ENCODE results near the gene UPK3A. TPM values are rescaled to one million over a fixed set of nuclear protein-coding genes. Genes with fewer than 3 reads are reported as not detected.

Gene UPK3A
- total RNA-seq, 1 experiment from 2014 or later, result 2.0 TPM

DNA sequence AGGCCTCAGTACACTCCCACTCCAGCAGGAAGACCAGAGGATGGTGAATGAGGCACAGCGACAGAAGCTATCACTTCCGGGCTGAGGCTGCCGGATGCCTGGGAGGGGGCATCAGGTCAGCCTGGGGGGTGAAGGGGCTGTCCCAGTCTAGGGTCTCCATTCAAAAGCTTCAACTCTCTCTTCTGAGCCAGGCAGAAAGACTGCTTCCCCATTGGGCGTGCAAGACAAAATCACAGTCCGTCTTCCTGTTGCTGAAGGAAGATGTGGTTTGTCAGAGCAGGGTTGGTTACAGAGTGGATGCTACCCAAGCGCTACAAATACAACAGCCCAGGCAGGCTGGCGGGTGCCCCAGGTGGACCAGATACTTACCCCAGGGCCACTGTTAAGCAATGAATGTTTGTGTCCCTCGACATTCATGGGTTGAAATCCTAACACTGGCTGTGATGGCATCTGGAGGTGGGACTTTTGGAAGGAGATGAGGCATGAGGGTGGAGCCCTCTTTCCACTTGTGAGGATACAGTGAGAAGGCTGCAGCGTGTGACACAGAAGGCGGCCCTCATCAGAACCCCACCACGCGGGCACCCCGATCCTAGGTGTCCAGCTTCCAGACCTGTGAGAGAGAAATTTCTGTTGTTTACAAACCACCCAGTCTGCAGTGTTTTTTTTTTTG, 12.0 kb downstream of the UPK3A start:
- Histone ChIP-seq H3K27me3 (replicated peaks; ENCODE audit: control insufficient read depth, insufficient read depth, low read length) (no peaks in the 10 kb centered on the region), H3K4me1 (peaks cover 5% of the 10 kb centered on the region), H3K9me3 (no peaks in the 10 kb centered on the region), H3K36me3 (ENCODE audit: control insufficient read depth, insufficient read depth, low read length) (no peaks in the 10 kb centered on the region), H3K4me3 (ENCODE audit: low read depth, low read length) (no peak overlapping the region)
- no peaks in the 10 kb centered on the region for H3K27me3 Mint-ChIP-seq (ENCODE audit: insufficient read depth, unreplicated experiment)
- BruUV-seq (replicated peaks), result no TSS peak
- DNase-seq, result no peak
- no peaks in the 10 kb centered on the region for H3K9me3 Mint-ChIP-seq (ENCODE audit: unreplicated experiment)
- intact Hi-C loops (cut with micrococcal nuclease; ENCODE audit: unreplicated experiment), result no loop called here
- peaks cover 2% of the 10 kb centered on the region for H3K4me1 Mint-ChIP-seq (ENCODE audit: low read depth, unreplicated experiment)
- TF ChIP-seq, protein P1, sequence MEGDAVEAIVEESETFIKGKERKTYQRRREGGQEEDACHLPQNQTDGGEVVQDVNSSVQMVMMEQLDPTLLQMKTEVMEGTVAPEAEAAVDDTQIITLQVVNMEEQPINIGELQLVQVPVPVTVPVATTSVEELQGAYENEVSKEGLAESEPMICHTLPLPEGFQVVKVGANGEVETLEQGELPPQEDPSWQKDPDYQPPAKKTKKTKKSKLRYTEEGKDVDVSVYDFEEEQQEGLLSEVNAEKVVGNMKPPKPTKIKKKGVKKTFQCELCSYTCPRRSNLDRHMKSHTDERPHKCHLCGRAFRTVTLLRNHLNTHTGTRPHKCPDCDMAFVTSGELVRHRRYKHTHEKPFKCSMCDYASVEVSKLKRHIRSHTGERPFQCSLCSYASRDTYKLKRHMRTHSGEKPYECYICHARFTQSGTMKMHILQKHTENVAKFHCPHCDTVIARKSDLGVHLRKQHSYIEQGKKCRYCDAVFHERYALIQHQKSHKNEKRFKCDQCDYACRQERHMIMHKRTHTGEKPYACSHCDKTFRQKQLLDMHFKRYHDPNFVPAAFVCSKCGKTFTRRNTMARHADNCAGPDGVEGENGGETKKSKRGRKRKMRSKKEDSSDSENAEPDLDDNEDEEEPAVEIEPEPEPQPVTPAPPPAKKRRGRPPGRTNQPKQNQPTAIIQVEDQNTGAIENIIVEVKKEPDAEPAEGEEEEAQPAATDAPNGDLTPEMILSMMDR (IDR thresholded peaks at IDR 0.05; ENCODE audit: insufficient read depth in 1 of 2, low read depth in 1 of 2, low read length in 1 of 2, severe bottlenecking in 1 of 2, unreplicated experiment in 1 of 2), result no peak
- H3K36me3 Mint-ChIP-seq (ENCODE audit: insufficient read depth, unreplicated experiment), result no peaks in the 10 kb centered on the region
- POLR2A ChIA-PET, result interaction anchor here (1.1 kb wide), 1 partner anchor 51 kb away, joined by 3 read pairs; no protein-coding TSS in a partner anchor
- CTCF ChIA-PET, result no interaction called here
- H3K27ac Mint-ChIP-seq (ENCODE audit: unreplicated experiment), result no peak overlapping the region
- no peak overlapping the region for H3K4me3 Mint-ChIP-seq (ENCODE audit: unreplicated experiment)

DNA sequence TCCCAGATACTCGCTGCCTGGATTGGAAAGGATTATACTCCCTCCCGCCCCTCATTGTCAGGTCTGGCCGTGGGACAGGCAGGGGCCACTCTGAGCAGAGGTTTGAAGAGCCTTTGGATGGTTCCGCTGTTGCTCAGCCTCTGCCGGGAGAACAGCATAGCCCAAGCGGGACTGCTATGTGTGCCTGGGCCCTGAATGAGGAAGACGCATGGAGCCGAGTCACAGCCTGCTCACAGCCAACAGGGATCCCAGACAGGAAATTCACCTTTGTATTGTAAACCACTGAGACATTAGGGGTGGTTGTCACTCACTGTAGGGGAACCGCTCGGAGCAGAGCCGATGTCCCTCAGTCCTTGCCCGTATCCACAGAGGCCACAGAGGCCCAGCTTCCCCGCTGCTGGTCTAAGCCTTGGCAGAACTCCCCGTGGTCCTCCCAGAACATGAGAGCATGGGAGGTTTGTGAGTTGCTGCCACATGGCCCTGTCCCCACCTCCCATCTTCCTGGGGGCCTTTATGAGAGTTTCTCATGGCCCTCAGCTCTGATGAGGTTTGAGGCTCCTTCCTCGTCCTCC, 14.3 kb downstream of the UPK3A start:
- POLR2A ChIA-PET, result no interaction called here
- no TSS peak for BruUV-seq (replicated peaks)
- TF ChIP-seq, protein P1 (IDR thresholded peaks at IDR 0.05; ENCODE audit: insufficient read depth in 1 of 2, low read depth in 1 of 2, low read length in 1 of 2, severe bottlenecking in 1 of 2, unreplicated experiment in 1 of 2), result no peak

DNA sequence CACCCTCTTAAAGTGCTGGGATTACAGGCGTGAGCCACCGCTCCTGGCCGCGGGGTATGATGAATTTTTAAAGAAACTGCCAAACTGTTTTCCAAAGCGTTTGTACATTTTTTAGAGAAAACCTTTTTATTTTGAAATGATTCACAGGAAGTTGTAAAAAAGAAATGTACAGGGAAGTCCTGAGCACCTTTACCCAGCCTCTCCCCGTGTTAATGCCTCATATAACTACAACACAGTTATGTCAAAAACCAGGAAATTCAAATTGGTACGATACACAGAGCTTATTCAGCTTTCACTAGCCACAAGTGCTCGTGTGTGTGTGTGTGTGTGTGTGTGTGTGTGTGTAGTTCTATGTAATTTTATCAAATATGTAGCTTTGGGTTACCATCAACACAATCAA, 18.0 kb downstream of the UPK3A start:
- no peak overlapping the region for H3K27ac Mint-ChIP-seq (ENCODE audit: unreplicated experiment)
- Histone ChIP-seq H3K9me3 (no peaks in the 10 kb centered on the region), H3K27me3 (replicated peaks; ENCODE audit: control insufficient read depth, insufficient read depth, low read length) (no peaks in the 10 kb centered on the region), H3K4me1 (peaks cover 29% of the 10 kb centered on the region), H3K36me3 (ENCODE audit: control insufficient read depth, insufficient read depth, low read length) (no peaks in the 10 kb centered on the region), H3K4me3 (ENCODE audit: low read depth, low read length) (no peak overlapping the region)
- DNase-seq, result no peak
- CTCF ChIA-PET, result interaction anchor here (0.6 to 0.7 kb wide), 2 partner anchors 29 to 41 kb away, joined by 4 to 11 read pairs; no protein-coding TSS in a partner anchor
- intact Hi-C loops (cut with micrococcal nuclease; ENCODE audit: unreplicated experiment), result no loop called here
- TF ChIP-seq, protein P1 (IDR thresholded peaks at IDR 0.05; ENCODE audit: insufficient read depth in 1 of 2, low read depth in 1 of 2, low read length in 1 of 2, severe bottlenecking in 1 of 2, unreplicated experiment in 1 of 2), result no peak
- BruUV-seq (replicated peaks), result no TSS peak
- peaks cover 22% of the 10 kb centered on the region for H3K4me1 Mint-ChIP-seq (ENCODE audit: low read depth, unreplicated experiment)
- POLR2A ChIA-PET, result no interaction called here
- H3K4me3 Mint-ChIP-seq (ENCODE audit: unreplicated experiment), result no peak overlapping the region
- no peaks in the 10 kb centered on the region for H3K9me3 Mint-ChIP-seq (ENCODE audit: unreplicated experiment)
- H3K27me3 Mint-ChIP-seq (ENCODE audit: insufficient read depth, unreplicated experiment), result no peaks in the 10 kb centered on the region
- no peaks in the 10 kb centered on the region for H3K36me3 Mint-ChIP-seq (ENCODE audit: insufficient read depth, unreplicated experiment)

More for the DNA sequence above, 14.3 kb downstream of the UPK3A start:
- intact Hi-C loops (cut with micrococcal nuclease; ENCODE audit: unreplicated experiment), result no loop called here
- Histone ChIP-seq H3K9me3 (no peaks in the 10 kb centered on the region), H3K27me3 (replicated peaks; ENCODE audit: control insufficient read depth, insufficient read depth, low read length) (no peaks in the 10 kb centered on the region), H3K4me1 (peaks cover 7% of the 10 kb centered on the region), H3K4me3 (ENCODE audit: low read depth, low read length) (no peak overlapping the region), H3K36me3 (ENCODE audit: control insufficient read depth, insufficient read depth, low read length) (no peaks in the 10 kb centered on the region)
- Mint-ChIP-seq H3K4me1 (ENCODE audit: low read depth, unreplicated experiment) (peaks cover 6% of the 10 kb centered on the region), H3K36me3 (ENCODE audit: insufficient read depth, unreplicated experiment) (no peaks in the 10 kb centered on the region), H3K27ac (ENCODE audit: unreplicated experiment) (no peak overlapping the region), H3K27me3 (ENCODE audit: insufficient read depth, unreplicated experiment) (no peaks in the 10 kb centered on the region), H3K4me3 (ENCODE audit: unreplicated experiment) (no peak overlapping the region), H3K9me3 (ENCODE audit: unreplicated experiment) (no peaks in the 10 kb centered on the region)
- DNase-seq, result no peak
- CTCF ChIA-PET, result no interaction called here

All from Caco-2 (cell line).